HG02870 (cell line): ENCODE data around the gene SLC4A7.
"Not testable (repeated sequence)": the region's sequence is repeated elsewhere in the genome, so short reads cannot be mapped to it uniquely, and the experiment has no call there.

Experiments used
- ATAC-seq: cut with Tn5 transposase; IDR thresholded peaks from one replicate; pipeline ENCODE4 v1.9.1; 2021; ENCODE audit warnings: mild to moderate bottlenecking, moderate library complexity; ENCODE audit not compliant: unreplicated experiment

The SLC4A7 gene

DNA sequence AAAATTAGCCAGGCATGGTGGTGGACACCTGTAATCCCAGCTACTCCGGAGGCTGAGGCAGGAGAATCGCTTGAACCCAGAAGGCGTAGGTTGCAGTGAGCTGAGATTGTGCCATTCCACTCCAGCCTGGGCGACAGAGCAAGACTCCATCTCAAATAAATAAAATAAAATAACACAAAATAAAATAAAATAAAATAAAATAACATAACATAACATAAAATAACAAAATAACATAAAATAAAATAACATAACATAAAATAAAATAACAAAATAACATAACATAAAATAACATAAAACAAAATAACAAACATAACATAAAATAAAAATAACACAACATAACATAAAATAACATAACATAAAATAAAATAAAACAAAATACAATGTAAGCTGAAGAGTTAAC is 45.8 kb downstream of the SLC4A7 start:
- ATAC-seq = not testable (repeated sequence)

DNA sequence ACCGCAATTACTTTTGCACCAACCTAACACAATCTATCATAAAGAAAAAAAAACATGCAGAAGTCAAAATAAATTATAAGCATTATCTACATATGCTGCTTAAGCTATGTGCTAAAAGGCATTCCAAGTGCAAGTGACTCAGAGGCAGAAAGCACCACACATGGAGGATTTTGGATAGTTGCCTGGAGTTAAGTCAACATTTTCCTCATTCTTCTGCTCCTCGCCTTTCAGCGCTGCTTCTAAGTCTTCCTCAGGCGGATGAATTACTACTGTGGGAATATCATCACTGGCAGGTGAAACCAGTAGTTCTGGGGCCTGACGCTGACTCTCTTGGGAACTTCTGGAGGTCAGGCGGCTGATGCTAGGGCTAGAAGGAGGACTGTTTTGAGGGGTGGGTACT is 53.1 kb downstream of the SLC4A7 start:
- no peak for ATAC-seq

DNA sequence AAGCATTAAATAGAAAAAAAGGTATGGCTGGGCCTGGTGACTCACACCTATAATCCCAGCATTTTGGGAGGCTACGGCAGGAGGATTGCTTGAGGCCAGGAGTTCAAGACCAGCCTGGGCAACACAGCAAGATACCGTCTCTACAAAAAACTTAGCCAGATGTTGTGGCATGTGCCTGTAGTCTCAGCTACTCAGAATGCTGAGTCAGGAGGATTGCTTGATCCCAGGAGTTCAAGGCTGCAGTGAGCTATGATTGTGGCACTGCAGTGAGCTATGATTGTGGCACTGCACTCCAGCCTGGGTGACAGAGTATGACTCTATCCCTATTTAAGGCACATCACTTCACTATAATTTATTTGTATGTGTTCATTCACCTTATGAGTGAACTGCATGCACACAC is 54.3 kb downstream of the SLC4A7 start:
- ATAC-seq = no peak

GRCh38 chr3:27428446-27428845 is 55.7 kb downstream of the SLC4A7 start:
- ATAC-seq = no peak

GRCh38 chr3:27426926-27427325 is 57.3 kb downstream of the SLC4A7 start:
- ATAC-seq = no peak

DNA sequence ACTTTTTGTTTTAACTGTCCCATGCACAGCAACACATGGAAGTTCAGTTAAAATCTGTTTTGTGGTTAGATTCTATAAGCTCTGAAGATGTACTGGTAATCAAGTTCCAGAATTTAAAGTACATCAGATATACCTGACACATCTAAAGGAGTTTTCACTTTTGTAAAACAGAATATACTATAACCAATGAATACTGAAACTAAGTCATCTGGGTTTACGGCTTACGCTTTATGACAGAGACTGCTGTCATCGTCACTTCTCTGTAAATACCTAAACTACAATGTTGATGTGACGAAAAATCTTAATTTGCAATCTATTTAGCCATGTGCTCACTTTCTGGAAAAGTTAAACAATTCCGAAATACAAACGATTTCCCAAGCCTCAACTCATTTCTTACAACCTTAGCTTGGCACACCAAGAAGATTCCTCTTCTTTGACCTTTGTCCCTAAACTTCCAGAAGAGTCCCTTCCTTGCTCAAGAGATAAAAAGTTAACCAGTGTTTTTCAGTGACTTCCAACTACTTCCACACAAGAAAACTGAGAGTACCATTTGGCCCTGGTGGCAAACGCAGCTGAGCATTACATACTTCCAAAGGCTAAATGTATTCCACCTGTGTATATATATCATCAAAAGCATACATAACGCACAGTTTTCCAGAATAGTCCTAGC is 58.2 kb downstream of the SLC4A7 start:
- ATAC-seq = no peak

GRCh38 chr3:27424812-27425521 is 59.2 kb downstream of the SLC4A7 start:
- ATAC-seq = not testable (repeated sequence)

- ATAC-seq = no peak
Measured at GRCh38 chr3:27423463-27423862, 60.7 kb downstream of the SLC4A7 start.

DNA sequence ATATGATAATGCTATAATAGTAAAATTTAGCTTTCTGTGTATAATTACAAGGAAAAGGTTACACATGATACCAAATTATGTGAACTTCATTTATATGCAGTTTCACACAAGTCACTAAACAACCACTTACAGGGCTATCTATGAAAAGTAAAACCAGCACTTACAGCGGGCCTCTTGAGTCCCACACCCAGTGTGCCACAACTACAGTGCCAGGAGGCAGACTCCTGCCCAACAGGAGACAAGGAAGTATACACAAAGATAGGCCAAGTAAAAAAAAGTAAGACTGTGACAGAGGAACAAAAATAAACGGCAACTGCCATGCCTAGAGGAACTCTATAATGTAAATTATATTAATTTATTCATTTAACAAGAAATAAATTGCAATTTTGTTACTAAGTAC is 61.6 kb downstream of the SLC4A7 start:
- no peak for ATAC-seq

DNA sequence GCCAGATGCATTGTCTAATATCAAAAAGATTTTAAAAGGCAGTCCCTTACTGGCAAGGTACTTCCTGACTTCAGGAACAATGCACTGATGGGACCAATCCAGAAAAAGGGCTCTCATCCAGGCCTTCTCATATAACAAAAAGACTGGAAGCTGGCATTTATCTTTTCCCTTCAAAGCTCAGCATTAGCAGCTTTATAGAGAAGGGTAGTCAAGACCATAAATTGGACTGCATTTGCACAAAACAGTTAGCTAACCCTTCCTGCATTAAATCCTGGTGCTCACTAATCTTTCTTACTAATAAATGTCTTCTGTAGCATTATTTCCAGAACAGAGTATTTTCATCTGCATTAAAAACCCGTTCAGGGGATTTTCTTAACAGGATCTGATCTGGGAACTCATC is 69.0 kb downstream of the SLC4A7 start:
- ATAC-seq = no peak

- ATAC-seq = peak; percentile 89
Measured at GRCh38 chr3:27392950-27393679, 91.1 kb downstream of the SLC4A7 start.

DNA sequence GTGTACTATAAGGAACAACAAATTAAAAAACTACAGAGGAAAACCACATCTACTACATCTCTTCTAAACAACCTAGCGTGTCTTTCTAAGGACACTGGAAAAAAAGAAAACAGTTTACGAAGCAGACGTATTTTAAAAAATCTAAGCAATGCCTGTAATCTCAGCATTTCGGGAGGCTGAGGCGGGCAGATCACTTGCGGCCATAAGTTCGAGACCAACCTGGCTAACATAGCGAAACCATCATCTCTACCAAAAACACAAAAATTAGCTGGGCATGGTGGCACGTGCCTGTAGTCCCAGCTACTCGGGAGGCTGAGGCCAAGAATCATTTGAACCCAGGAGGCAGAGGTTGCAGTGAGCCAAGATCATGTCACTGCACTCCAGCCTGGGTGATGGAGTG is 91.8 kb downstream of the SLC4A7 start:
- not testable (repeated sequence) for ATAC-seq

DNA sequence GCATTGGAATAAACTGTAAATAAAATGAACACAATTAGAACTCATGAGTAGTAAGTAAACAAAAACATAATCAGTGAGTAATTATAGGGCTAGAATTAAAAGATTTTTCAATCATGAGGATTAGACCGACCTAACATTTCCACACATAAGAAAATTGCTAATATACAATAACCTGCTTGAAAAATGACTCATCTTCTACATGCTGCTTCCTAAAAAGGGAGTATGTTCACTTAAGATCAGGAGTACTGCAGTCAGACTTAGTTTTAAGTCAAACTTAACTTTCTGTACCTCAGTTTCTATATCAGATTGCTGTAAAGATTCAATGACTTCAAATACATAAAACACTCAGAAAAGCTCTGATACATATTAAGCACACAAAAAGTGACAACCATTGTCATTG is 92.4 kb downstream of the SLC4A7 start:
- peak; percentile 46 for ATAC-seq

DNA sequence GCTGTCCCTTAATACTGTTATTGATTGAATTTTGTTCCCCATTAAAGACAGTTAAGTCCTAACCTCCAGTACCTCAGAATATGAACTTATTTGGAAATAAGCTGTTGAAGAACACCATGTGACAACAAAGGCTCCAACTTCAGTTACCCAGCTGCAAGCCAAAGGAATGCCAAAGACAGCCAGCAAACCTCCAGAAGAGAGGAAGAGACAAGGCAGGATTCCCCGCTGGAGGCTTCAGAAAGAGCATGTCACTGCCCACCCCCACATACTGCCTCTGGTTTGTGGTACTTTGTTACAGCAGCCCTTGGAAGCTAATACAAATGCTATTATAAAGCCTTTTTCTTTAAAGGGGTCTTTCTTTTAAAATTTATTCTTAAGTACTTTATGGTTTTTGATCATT is 96.6 kb downstream of the SLC4A7 start:
- ATAC-seq = no peak

- ATAC-seq = no peak
Measured at GRCh38 chr3:27385504-27385903, 98.7 kb downstream of the SLC4A7 start.

DNA sequence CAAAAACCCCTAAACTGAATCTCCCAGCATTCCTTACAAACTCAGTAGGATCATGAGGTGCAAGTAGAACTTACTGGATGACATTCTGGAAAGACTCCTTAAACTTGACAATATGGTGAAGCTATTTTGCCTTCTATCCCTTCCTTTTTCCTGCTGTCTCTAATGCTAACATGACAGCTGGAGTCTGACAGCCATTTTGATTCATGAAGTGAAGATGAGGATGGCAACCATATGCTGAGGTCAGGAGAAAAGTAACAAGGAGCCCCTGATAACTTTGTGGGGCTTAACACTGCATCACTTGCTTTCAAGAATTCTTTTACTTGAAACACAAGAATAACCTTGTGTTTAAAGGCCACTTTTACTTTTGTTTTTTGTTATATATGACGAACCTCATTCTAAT is 100.0 kb downstream of the SLC4A7 start:
- no peak for ATAC-seq

GRCh38 chr3:27380433-27381357 is 103.5 kb downstream of the SLC4A7 start:
- peak; percentile 83 for ATAC-seq

DNA sequence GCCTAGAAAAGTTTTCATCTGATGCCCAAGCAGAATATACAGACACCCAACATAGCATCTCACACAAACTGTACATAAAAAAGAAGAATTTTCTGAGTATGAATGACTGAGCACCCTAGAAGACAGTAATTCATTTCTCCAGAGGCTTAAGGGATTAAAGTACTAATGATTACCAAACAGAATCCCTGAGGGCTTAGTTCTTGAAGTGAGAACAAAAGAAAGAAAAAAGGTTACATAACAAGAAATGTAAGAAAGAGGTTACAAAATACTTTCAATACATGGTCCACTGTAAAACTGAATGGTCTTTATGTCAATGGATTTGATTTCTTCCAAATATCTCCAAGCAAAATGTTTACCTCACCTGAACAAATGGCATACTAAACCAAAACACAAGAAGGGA is 105.9 kb downstream of the SLC4A7 start:
- ATAC-seq = no peak

- no peak for ATAC-seq
Measured at GRCh38 chr3:27376109-27376772, 107.9 kb downstream of the SLC4A7 start.

GRCh38 chr3:27368831-27369607 is 115.2 kb downstream of the SLC4A7 start, which contains the start of gene NEK10:
NEK10 (minus strand) TSS chr3:27369383; CDS start chr3:27352882, 16,501 bp downstream.
- ATAC-seq = peak; percentile 100
